Measurements from ENCODE around the gene ERG. TPM values are rescaled to one million over a fixed set of nuclear protein-coding genes. Genes with fewer than 3 reads are reported as not detected.

Gene ERG
- total and polyA plus RNA-seq, 2 experiments from 2014 or later: 0.14 to 0.44 TPM

GRCh38 chr21:38460171-38460742, 38.0 kb downstream of the ERG start:
- H3K27me3 Mint-ChIP-seq (ENCODE audit: insufficient read depth, low read depth, poor library complexity): peaks cover 6% of the 10 kb centered on the region
- H4K20me1 ChIP-seq (replicated peaks; ENCODE audit: insufficient read depth): no peaks in the 10 kb centered on the region
- H3K9me2 ChIP-seq (ENCODE audit: insufficient read depth): peaks cover 3% of the 10 kb centered on the region; the same call in 1 of the 2 replicates
- H3K27me3 ChIP-seq (ENCODE audit: insufficient read depth): no peaks in the 10 kb centered on the region
- no peak overlapping the region for H3K4me2 ChIP-seq
- no peaks in the 10 kb centered on the region for H3K36me3 ChIP-seq (ENCODE audit: insufficient read depth)
- no peaks in the 10 kb centered on the region for H3K4me1 ChIP-seq (ENCODE audit: insufficient read depth)
- ATAC-seq (no peak), DNase-seq (ENCODE audit: low spot score) (no peak)
- no peaks in the 10 kb centered on the region for H3K9me3 Mint-ChIP-seq
- H3K27ac ChIP-seq (ENCODE audit: low read depth): no peak overlapping the region
- H3K79me2 ChIP-seq (replicated peaks; ENCODE audit: insufficient read depth): no peaks in the 10 kb centered on the region
- H3K4me3 Mint-ChIP-seq: no peak overlapping the region
- H3K27ac Mint-ChIP-seq: no peak overlapping the region
- TF ChIP-seq POLR2AphosphoS5 (IDR thresholded peaks at IDR 0.05; ENCODE audit: low read depth) (no peak), EZH2phosphoT487 (IDR thresholded peaks at IDR 0.05; ENCODE audit: unreplicated experiment) (no peak), CTCF (conservative IDR thresholded peaks at IDR 0.05; ENCODE audit: low read depth in 2 of 2) (no peak)
- no peaks in the 10 kb centered on the region for H3K36me3 Mint-ChIP-seq (ENCODE audit: low read depth)
- peaks cover 3% of the 10 kb centered on the region; the same call in 2 of the 3 replicates for H3K4me1 Mint-ChIP-seq
- no peak overlapping the region for H3K4me3 ChIP-seq
- H2AFZ ChIP-seq: no peak overlapping the region
- no peaks in the 10 kb centered on the region for H3F3A ChIP-seq (replicated peaks; ENCODE audit: low read depth)

- Mint-ChIP-seq H3K9me3 (no peaks in the 10 kb centered on the region), H3K27ac (no peak overlapping the region), H3K36me3 (ENCODE audit: low read depth) (no peaks in the 10 kb centered on the region), H3K4me1 (peaks cover 3% of the 10 kb centered on the region), H3K4me3 (no peak overlapping the region), H3K27me3 (ENCODE audit: insufficient read depth, low read depth, poor library complexity) (peaks cover 9% of the 10 kb centered on the region)
- Histone ChIP-seq H3K4me3 (no peak overlapping the region), H3K27ac (ENCODE audit: low read depth) (no peak overlapping the region), H3K27me3 (ENCODE audit: insufficient read depth) (no peaks in the 10 kb centered on the region), H4K20me1 (replicated peaks; ENCODE audit: insufficient read depth) (no peaks in the 10 kb centered on the region), H3F3A (replicated peaks; ENCODE audit: low read depth) (no peaks in the 10 kb centered on the region), H3K79me2 (replicated peaks; ENCODE audit: insufficient read depth) (no peaks in the 10 kb centered on the region), H2AFZ (no peak overlapping the region), H3K9me2 (ENCODE audit: insufficient read depth) (no peaks in the 10 kb centered on the region; the same call in 1 of the 2 replicates), H3K36me3 (ENCODE audit: insufficient read depth) (no peaks in the 10 kb centered on the region), H3K4me1 (ENCODE audit: insufficient read depth) (peaks cover 3% of the 10 kb centered on the region; the same call in 1 of the 2 replicates), H3K4me2 (no peak overlapping the region)
- no peak for DNase-seq (ENCODE audit: low spot score)
- no peak for ATAC-seq
- TF ChIP-seq ZNF331 (CRISPR knock-in tag; IDR thresholded peaks at IDR 0.05; ENCODE audit: low read depth) (no peak), CREB1 (CRISPR knock-in tag; IDR thresholded peaks at IDR 0.05; ENCODE audit: low read depth) (no peak), EZH2phosphoT487 (IDR thresholded peaks at IDR 0.05; ENCODE audit: unreplicated experiment) (no peak), EZH2 (IDR thresholded peaks at IDR 0.05; ENCODE audit: low read depth, unreplicated experiment) (no peak), JUNB (IDR thresholded peaks at IDR 0.05; ENCODE audit: unreplicated experiment) (no peak), STAT1 (IDR thresholded peaks at IDR 0.05; ENCODE audit: unreplicated experiment) (no peak), CTCF (conservative IDR thresholded peaks at IDR 0.05; ENCODE audit: low read depth in 2 of 2) (no peak), ZNF114 (CRISPR knock-in tag; IDR thresholded peaks at IDR 0.05) (no peak), REST (IDR thresholded peaks at IDR 0.05; ENCODE audit: unreplicated experiment) (no peak), NANOG (IDR thresholded peaks at IDR 0.05; ENCODE audit: borderline replicate concordance) (no peak)
These were observed 38.8 kb downstream of the ERG start for GRCh38 chr21:38459490-38459889.
